HG02973 (cell line): ENCODE measurements around the gene CNNM4.

ENCODE experiments used
- ATAC-seq: cut with Tn5 transposase; IDR thresholded peaks from one replicate; pipeline ENCODE4 v1.9.1; 2021; ENCODE audit warnings: moderate library complexity; ENCODE audit not compliant: unreplicated experiment

Gene CNNM4

DNA sequence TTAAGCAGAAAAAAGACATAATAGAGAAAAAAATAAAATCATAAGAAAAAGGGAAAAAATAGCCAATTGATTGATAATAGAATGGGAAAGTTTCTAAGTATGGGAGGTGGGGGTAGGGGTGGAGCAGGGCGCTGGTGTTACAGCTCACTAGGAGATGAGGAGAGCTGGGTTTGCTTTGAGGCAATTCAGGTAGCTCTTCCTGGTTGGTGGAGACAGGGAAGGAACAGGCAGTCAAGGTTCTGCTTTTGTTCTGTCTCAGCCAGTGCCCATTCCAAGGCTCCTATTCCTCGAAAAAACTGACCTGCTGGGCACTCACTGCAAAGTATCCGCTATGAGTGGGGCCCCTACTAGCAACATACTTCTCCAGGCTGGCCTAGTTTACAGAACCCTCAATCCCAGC, 1.7 kb upstream of the CNNM4 start:
- no peak for ATAC-seq

DNA sequence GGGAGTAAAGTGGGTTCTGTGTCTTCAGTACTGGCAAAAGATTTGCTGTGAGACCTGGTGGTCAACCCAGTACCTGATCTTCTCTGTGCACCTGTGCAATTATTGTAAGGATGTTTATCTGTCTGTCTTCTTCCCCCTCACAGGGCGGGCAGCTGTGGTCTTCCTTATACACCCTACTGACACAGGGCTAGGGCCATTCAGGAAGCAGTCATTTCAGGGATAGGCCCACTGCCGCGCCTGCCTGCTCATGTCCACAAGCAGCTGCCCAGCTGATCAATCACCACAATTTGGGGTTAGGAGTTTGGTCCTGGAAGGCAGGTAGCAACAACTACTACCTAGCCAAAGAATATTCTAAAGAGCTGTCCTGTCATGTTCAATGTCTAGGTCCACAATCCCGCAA, 1.2 kb upstream of the CNNM4 start:
- ATAC-seq = no peak

- no peak for ATAC-seq
These were observed 507 bp downstream of the CNNM4 start for GRCh38 chr2:96760986-96761832.

GRCh38 chr2:96762529-96763311, 2.0 kb downstream of the CNNM4 start:
- no peak for ATAC-seq

- no peak for ATAC-seq
These were observed 3.0 kb downstream of the CNNM4 start for GRCh38 chr2:96763511-96764252.

DNA sequence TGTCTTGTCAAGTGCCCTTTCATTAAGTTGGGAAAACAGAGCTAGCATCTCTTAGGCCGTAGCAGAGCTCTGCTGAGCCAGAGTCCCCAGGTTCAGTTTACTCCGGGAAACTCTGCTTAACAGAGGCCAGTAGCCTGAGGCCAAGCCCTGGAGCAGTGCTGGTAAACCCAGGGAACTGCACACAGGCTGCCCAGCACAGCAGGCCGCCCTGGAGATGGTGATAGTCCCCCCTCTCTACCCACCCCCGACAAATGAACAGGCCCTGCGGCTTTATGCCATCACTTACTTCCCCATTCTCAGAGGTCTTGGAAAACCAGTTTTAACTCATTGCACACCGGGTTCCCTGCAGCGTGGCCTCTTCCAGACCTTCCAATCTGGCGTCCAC, 3.5 kb downstream of the CNNM4 start:
- ATAC-seq = no peak

- no peak for ATAC-seq
These were observed 6.6 kb downstream of the CNNM4 start for GRCh38 chr2:96767135-96767871.

DNA sequence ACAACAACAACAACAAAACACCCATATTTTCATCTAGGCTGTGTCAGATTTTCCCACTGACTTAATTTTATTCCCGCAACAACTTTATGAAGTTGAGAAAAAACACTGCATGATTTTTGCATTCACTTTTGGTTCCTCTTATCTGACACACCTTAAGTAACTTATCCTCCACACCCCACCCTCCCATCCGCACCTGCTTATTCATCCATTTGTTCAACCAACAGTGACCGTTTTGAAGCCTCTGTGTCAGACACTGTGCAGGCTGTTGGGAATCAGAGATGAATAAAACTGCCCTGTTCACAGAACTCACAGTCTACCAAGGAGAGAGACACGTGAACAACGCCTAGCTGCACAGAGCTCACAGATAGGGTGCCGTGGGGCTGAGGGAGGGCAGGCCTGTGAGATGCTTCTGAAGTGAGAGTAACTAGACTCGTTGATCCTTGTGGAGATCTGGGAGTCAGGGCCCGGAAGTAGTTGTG, 7.4 kb downstream of the CNNM4 start:
- no peak for ATAC-seq

DNA sequence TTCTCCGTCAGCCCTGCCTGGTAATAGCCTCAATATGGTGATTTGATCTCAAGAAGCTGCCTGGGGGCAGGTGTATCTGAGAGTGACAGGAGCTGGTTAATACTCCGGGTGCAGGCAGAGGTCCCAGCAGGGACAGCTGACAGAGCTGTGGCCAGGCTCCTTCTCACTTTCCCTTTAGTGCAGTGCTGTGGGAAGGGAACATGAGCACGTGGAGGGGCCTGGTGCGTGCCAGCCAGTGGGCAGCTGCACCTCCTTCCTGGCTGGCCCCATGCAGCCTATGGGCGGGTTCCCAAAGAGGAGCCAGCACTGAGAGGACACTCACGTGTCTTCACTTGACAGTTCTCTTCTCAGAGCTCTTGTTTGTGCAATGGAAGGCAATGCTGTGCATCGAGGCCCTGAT, 9.1 kb downstream of the CNNM4 start:
- ATAC-seq = no peak

GRCh38 chr2:96770442-96771202, 9.9 kb downstream of the CNNM4 start:
- ATAC-seq = no peak

- no peak for ATAC-seq
These were observed 11.3 kb downstream of the CNNM4 start for GRCh38 chr2:96771796-96772618.

DNA sequence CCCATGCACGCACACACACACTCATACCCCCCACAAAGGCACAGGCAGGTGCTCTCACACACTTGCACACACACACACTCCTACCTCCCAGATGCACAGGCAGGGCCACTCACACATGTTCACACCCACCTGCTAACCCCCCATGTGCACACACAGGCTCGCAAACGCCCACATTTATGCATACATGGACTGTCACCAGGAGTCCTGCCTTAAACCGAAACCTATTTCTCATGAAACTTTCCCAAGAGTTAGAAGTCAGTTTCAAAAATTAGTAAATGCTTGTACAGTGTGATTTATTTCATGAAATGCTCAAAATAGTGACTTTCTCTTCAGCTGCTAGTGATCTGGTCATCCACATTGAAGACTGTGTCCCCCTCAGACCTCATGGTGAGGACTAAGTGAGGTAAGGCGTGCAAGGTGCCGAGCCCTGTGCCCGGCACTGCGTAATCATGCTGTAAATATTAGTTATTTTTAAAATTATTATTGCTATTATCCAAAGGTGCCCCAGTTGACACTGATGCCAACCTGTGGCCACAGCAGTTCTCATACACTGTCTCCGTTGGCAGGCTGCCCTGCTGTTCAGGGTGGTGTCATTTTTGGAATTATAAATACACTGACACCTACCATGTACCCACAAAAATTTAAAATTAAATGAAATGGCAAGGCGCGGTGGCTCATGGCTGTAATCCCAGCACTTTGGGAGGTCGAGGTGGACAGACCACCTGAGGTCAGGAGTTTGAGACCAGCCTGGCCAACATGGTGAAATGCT, 12.4 kb downstream of the CNNM4 start:
- no peak for ATAC-seq

DNA sequence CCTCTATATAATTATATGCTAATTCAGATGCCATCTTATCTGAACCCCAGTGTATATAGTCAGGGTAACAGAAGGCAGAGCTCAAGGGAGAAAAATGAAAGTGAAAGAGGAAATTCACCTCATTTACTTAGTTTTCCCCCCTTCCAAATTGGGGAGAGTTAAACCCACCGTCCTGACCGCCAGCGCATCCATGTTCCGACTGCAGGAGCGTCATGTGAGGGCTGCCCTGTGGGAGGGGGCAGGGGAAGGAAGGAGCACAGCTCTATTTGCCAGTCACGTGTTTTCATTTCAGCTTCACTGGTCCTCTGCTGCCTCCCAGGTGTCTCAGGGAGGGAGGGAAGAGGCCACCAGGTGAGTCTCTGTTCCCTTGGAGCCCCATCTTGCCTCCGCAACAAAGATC, 13.2 kb downstream of the CNNM4 start:
- ATAC-seq = no peak

DNA sequence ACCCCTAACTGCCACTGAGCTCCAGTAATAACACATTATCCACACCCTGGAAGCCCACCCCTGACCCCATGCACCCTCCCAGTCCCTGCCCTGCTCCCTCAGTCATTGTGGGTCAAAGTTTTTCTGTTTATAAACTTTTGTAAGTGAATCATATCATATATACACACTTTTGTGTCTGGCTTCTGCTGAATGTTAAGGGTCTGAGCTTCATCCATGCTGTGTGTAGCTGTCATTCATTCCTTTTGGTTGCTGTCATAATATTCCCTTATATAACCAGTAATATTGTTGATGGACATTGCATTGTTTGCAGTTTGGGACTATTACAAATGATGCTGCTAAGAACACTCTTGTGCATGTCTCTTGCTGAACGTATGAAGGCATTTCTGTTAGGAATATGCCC, 14.5 kb downstream of the CNNM4 start:
- ATAC-seq = no peak

GRCh38 chr2:96783388-96783787, 22.7 kb downstream of the CNNM4 start:
- no peak for ATAC-seq

DNA sequence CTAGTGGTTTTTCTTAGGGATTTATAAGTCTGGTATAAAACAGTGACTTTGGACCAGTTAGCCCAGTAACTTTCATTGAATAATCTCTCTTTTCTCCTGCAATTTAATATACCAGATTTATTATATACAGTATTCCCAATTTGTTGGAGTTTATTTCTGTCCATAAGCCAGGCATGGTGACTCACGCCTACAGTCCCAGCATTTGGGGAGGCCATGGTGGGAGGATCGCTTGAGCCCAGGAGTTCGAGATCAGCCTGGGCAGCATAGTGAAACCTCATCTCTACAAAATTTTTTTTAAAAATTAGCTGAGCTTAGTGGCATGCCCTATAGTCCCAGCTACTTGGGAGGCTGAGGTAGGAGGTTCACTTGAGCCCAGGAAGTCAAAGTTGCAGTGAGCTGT, 26.7 kb downstream of the CNNM4 start:
- ATAC-seq = no peak

DNA sequence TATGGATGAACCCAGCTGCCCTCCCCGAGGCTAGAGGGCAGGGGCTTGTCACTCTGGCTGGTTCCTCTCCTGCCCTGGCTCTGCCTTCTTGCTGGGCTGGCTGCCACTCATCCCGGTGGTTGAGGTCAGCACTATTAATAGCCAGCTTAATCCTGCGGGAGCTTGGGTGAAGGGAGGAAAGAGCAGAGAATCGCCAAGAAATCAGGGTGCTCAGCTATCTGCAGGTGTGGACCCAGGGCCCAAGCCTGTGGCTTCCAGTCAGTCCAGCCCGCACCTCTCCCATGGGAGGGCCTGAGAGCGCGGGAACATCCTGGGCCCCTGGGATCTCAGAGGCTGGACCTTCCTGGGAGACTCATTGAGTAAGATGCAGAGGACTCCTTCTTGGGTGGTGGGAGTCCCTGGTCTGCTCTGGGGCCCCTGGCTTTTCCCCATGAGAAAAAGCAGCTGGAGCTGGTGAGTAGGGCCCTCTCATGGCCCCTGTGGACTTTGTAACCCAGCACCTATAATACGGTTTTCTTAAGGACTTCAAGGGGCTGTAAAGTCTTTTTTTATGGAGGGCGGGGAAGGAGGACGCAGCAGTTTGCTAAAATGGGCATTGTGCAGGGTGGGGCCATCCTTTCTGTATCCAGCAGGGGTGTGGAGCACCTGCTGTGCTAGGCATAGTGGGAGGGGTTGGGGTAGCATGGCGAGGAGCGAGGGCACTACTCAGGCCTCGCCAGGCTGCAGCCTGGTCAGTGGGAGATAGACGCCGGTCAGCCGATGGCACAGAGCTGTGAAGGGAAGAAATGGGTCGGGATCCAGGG, 27.9 kb downstream of the CNNM4 start:
- no peak for ATAC-seq

DNA sequence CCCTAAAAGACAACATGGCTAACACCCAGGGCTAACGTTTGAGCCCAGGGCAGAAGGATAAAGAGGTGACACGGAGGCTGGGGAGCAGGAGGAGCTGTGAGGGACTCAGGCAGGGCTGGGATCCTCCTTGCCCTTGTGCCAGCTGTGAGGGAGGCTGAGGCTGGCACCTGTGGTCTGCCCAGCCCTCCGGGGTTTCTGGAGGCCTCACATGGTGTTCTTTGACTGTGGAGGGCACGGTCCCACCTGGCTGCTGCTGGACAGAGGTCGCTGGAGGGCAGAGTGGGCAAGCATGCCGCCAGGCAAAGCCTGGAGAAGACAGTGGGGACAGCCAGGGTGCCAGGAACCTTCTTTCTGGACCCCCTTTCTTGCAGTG, 28.5 kb downstream of the CNNM4 start:
- ATAC-seq = no peak
